A549 treated with DMSO at 1 μM for 4 hours (cell line): ENCODE data around the gene MPP3. TPM values are rescaled to one million over a fixed set of nuclear protein-coding genes. Genes with fewer than 3 reads are reported as not detected.

Source experiments
- total RNA-seq: library from RNA; stranded (reverse); fragments of 200-300 nt; extraction: Qiagen RNA extraction; gene quantifications from 5 replicates; pipeline ENCODE4 v1.2.3, GENCODE V29; 2022; ENCODE audit warnings: low read depth

The MPP3 gene
- 17.6 to 20.7 TPM (median 19.4 TPM) in 5 replicates for total RNA-seq

GRCh38 chr17:43832976-43833829 is at the start of gene MPP3:
MPP3 (minus strand) TSS chr17:43833146; CDS start chr17:43831906, 1,240 bp downstream.

GRCh38 chr17:43846963-43847371 is 14.0 kb upstream of the MPP3 start, which contains the start of gene CD300LG:
CD300LG (plus strand) TSS chr17:43847176; CDS start chr17:43847217, 41 bp downstream.

GRCh38 chr17:43780135-43780534 is 52.8 kb downstream of the MPP3 start, which contains the start of gene CFAP97D1:
CFAP97D1 (plus strand) TSS chr17:43780435; CDS start chr17:43780463, 28 bp downstream.

GRCh38 chr17:43778337-43779144 is 54.4 kb downstream of the MPP3 start, which contains the start of gene DUSP3:
DUSP3 (minus strand) TSS chr17:43778977; CDS start chr17:43778924, 53 bp downstream.

GRCh38 chr17:43758497-43759174 is 74.3 kb downstream of the MPP3 start, which contains the start of gene SOST:
SOST (minus strand) TSS chr17:43758791; CDS start chr17:43758741, 50 bp downstream.

Other genes with a start within 250 kb of the MPP3 start
- gene MEOX1, start 171.2 kb downstream of the MPP3 start, total RNA-seq = not detected in 5 replicates
- not detected in 5 replicates for gene SOST, start 74.4 kb downstream of the MPP3 start, total RNA-seq
- 62.4 to 69.0 TPM (median 67.2 TPM) in 5 replicates for gene DUSP3, start 54.2 kb downstream of the MPP3 start, total RNA-seq
- gene CFAP97D1, start 52.7 kb downstream of the MPP3 start, total RNA-seq = not detected in 5 replicates
- not detected in 5 replicates for gene CD300LG, start 14.0 kb upstream of the MPP3 start, total RNA-seq
- 1.7 to 3.2 TPM (median 2.1 TPM) in 5 replicates for gene MPP2, start 74.4 kb upstream of the MPP3 start, total RNA-seq
- not detected in 5 replicates for gene PPY, start 109.3 kb upstream of the MPP3 start, total RNA-seq
- gene PYY, start 120.8 kb upstream of the MPP3 start, total RNA-seq = 0.17 TPM in 1 of 5 replicates, not detected in the others
- 0.77 to 1.4 TPM (median 1.0 TPM) in 5 replicates for gene NAGS, start 171.5 kb upstream of the MPP3 start, total RNA-seq
- gene TMEM101, start 181.8 kb upstream of the MPP3 start, total RNA-seq = 27.4 to 33.5 TPM (median 29.9 TPM) in 5 replicates
- 55.9 to 60.9 TPM (median 57.6 TPM) in 5 replicates for gene LSM12, start 233.5 kb upstream of the MPP3 start, total RNA-seq
- gene G6PC3, start 237.6 kb upstream of the MPP3 start, total RNA-seq = 122 to 174 TPM (median 149 TPM) in 5 replicates